Neuronal stem cell (in vitro differentiated cells): ENCODE results near the gene ZNHIT2. TPM values are rescaled to one million over a fixed set of nuclear protein-coding genes. Genes with fewer than 3 reads are reported as not detected.

Experiments used
- small RNA-seq: library from polyadenylated mRNA; stranded (forward); fragments of <200 nt; extraction: miRNeasy Mini kit (QIAGEN cat#:217004); gene quantifications from one replicate; pipeline ENCODE3, GENCODE V24; 2013; ENCODE audit not compliant: insufficient read depth

Gene ZNHIT2

Small RNA genes lying within 50 kb of the gene (small RNA-seq; reads per million reads assigned to genes)
- gene HIGD1AP10 (not detected), gene PDCL2P2 (not detected), gene RNU2-23P (not detected)
